HG03432 (cell line): ENCODE results near the gene ROCK2.
"Not testable (repeated sequence)": the region's sequence is repeated elsewhere in the genome, so short reads cannot be mapped to it uniquely, and the experiment has no call there.

Experiments
- ATAC-seq: cut with Tn5 transposase; IDR thresholded peaks from one replicate; pipeline ENCODE4 v1.9.1; 2021; ENCODE audit warnings: mild to moderate bottlenecking, moderate library complexity; ENCODE audit not compliant: unreplicated experiment

ROCK2 gene

GRCh38 chr2:11241412-11242203 lies 102.8 kb downstream of the ROCK2 start:
- no peak for ATAC-seq

GRCh38 chr2:11239666-11240462 lies 104.6 kb downstream of the ROCK2 start:
- no peak for ATAC-seq

GRCh38 chr2:11239147-11239546 lies 105.3 kb downstream of the ROCK2 start:
- no peak for ATAC-seq

- no peak for ATAC-seq
Observed at GRCh38 chr2:11237122-11237521, 107.3 kb downstream of the ROCK2 start.

GRCh38 chr2:11236335-11236734 lies 108.1 kb downstream of the ROCK2 start:
- no peak for ATAC-seq

GRCh38 chr2:11235583-11235982 lies 108.9 kb downstream of the ROCK2 start:
- ATAC-seq, result no peak

- ATAC-seq, result no peak
Observed at GRCh38 chr2:11234309-11234708, 110.1 kb downstream of the ROCK2 start.

GRCh38 chr2:11231193-11231592 lies 113.2 kb downstream of the ROCK2 start:
- not testable (repeated sequence) for ATAC-seq

GRCh38 chr2:11228692-11229091 lies 115.7 kb downstream of the ROCK2 start:
- ATAC-seq, result no peak

- no peak for ATAC-seq
Observed at GRCh38 chr2:11227595-11227994, 116.8 kb downstream of the ROCK2 start.

- ATAC-seq, result no peak
Observed at GRCh38 chr2:11224887-11225286, 119.5 kb downstream of the ROCK2 start.

- no peak for ATAC-seq
Observed at GRCh38 chr2:11222845-11223244, 121.6 kb downstream of the ROCK2 start.

- no peak for ATAC-seq
Observed at GRCh38 chr2:11220445-11220844, 124.0 kb downstream of the ROCK2 start.

GRCh38 chr2:11215407-11215806 lies 129.0 kb downstream of the ROCK2 start:
- ATAC-seq, result no peak

GRCh38 chr2:11214770-11215169 lies 129.7 kb downstream of the ROCK2 start:
- ATAC-seq, result no peak

GRCh38 chr2:11213975-11214374 lies 130.5 kb downstream of the ROCK2 start:
- ATAC-seq, result no peak

GRCh38 chr2:11213090-11213638 lies 131.3 kb downstream of the ROCK2 start:
- ATAC-seq, result no peak

- no peak for ATAC-seq
Observed at GRCh38 chr2:11212645-11213044, 131.8 kb downstream of the ROCK2 start.

- no peak for ATAC-seq
Observed at GRCh38 chr2:11208083-11208482, 136.4 kb downstream of the ROCK2 start.

GRCh38 chr2:11203480-11203879 lies 141.0 kb downstream of the ROCK2 start:
- ATAC-seq, result peak; percentile 80

GRCh38 chr2:11201969-11202368 lies 142.5 kb downstream of the ROCK2 start:
- ATAC-seq, result no peak

GRCh38 chr2:11200651-11201050 lies 143.8 kb downstream of the ROCK2 start:
- ATAC-seq, result no peak
